GM21515 (cell line): ENCODE results near the gene CHSY1.
A peak's percentile ranks its signal among the peaks of the same experiment; 100 is the strongest.
"Not testable (repeated sequence)": the region's sequence is repeated elsewhere in the genome, so short reads cannot be mapped to it uniquely, and the experiment has no call there.

Experiments
- ATAC-seq: cut with Tn5 transposase; IDR thresholded peaks from one replicate; pipeline ENCODE4 v1.9.1; 2021; ENCODE audit not compliant: unreplicated experiment

Gene CHSY1, protein sequence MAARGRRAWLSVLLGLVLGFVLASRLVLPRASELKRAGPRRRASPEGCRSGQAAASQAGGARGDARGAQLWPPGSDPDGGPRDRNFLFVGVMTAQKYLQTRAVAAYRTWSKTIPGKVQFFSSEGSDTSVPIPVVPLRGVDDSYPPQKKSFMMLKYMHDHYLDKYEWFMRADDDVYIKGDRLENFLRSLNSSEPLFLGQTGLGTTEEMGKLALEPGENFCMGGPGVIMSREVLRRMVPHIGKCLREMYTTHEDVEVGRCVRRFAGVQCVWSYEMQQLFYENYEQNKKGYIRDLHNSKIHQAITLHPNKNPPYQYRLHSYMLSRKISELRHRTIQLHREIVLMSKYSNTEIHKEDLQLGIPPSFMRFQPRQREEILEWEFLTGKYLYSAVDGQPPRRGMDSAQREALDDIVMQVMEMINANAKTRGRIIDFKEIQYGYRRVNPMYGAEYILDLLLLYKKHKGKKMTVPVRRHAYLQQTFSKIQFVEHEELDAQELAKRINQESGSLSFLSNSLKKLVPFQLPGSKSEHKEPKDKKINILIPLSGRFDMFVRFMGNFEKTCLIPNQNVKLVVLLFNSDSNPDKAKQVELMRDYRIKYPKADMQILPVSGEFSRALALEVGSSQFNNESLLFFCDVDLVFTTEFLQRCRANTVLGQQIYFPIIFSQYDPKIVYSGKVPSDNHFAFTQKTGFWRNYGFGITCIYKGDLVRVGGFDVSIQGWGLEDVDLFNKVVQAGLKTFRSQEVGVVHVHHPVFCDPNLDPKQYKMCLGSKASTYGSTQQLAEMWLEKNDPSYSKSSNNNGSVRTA

DNA sequence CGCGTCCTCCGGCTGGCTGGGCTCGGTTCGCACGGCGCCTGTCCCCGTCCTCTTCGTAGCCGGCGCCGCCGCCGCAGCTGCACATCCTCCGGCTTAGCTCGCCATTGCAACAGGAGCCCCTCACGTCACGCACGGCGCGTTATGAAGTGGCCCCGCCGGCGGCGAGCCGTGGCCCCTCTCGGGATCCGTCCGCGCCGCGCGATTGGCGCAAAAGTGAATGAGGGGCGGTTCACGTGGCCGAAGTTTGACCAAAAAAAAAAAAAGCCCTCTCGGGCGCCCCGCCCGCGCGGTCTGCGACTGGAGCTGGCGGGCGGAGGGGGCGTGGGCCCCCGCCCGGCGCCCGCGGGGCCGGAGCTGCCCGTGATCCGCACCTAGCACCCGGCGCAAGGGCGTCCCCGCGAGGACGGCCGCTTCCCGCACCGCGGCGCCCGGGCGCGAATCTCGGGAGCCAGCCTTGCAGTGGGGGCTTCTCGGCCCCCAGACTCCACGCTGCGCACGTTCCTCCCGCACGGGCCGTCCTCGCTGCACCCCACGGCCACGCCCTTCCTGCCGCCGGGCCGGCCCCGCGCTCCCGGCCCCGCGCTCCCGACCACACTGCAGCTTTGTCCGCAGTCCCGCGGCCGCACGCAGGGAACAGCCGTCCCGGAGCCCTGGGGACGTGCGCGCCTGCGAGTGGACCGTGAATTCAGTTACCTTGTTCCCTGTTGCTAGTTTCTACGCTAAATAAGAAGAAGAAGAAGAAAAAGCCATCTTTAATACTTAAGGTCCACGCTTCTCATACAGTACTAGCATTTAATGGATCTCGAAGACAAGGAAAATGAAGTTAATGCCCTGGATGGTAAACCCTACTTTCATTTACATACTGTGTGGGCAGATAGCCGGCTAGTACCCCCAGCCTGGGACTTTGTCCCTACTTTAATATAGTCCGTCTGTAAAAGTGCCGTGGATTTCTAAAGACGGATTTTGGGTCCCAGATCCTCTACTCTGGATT, at the start of gene CHSY1:
TSS of gene CHSY1 (minus strand) at position 219 of the 991 bp plus-strand sequence. CDS start 592 bp downstream, outside the sequence.
- ATAC-seq: peak; percentile 73

DNA sequence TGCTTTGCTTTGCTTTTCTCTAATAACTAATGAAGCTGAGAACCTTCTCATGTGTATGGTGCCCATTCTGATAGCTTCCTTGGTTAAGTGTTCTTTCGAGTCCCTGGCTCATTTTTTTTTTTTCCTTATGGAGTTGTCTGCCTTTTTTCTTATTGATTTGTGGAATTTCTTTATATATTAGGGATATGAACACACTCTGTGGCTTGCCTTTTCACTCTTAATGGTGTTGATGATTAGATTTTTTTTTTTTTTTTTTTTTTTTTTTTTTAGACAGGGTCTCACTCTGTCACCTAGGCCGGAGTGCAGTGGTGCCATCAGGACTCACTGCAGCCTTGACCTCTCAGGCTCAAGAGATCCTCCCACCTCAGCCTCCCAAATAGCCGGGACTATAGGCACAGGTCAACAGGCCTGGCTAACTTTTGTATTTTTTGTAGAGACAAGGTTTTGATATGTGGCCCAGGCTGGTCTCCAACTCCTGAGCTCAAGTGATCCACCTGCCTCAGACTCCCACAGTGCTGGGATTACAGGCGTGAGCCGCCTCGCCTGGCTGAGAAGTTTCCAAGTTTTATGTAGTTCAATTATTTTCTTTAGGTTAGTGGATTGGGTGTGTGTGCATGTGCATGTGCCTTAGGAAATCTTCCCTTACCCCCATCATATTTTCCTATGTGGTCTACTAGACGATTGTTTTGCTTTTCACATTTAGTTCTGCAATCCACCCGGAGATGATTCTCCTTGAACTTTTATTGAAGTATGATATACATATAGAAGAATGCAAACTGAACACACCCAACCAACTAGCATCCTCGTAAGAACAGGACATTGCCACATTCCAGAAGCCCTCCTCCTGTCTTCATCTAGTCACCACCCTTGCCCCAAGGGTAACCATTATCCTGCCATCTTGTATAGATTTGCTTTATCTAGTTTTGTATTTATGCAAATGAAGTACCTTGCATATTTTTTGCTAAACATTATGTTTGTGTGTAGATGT, 44.9 kb upstream of the CHSY1 start:
- ATAC-seq: no peak

DNA sequence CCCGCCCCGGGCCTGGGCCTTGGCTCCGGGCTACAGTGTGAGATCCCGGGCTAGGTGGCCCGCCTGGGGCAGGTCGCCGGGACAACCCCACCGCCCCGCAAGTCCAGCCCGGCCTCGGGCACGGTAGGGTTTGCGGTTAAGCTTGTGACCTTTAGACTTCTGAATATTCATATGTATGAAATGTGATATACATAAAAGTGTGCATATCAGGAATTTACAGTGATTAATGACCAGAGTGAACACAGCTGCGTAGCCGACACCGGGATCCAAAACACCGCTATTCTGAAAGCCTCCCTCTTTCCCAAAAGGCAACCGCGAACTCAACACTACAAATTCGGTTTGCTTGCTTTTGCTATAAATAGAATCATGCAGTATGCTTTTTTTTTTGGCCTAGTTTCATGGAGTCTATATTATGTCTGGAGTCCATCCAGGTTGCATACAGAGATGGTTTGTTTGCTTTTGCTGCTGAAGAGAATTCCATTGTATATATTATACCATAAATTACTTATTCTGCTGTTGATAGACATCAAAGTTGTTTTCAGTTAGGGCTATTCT, 43.8 kb upstream of the CHSY1 start:
- ATAC-seq: no peak

DNA sequence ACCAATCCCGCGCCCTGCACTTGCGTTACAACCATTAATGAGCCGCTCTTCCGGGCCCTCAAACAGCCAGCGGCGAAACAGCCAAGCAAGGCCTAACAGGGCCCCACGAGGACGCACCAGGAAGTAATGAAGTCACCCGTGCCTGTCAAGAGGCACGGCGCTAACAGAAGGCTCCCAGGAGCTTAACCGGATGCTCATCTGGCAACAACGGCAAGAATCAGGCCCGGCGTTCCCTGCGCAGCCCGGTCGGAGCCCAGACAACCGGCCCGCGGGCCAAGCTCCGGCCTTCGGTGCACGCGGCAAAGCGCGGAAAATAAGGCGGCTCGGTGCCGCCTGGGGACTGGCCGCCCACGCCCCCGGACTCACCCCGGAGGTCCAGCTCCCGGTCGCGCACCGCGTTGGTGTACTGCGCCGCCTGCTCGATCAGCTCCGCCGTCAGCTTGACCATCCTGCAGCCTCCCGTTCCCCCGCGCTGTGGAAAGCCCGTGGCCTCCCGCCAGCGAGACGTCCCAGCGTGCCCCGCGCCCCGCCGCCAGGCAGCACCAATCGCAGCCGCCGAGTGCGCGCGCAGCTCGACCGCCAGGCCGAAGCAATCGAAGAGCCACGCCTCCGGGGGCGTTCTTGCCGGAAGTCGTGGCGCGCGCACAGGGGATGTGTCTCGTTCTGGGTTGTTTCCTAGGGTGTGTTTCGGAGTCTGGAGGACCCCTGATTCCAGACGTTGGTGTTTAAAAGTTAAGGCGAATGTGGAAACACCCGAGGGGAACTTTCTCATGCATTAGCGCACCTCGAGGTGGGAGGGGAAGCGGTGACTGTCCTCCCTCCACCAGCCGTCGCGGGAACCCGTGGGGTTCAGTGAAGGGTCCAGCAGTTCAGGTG, 43.1 kb upstream of the CHSY1 start, which contains the start of gene SNRPA1:
TSS of gene SNRPA1 (minus strand) at position 518 of the 876 bp plus-strand sequence. CDS start at position 448, 70 bp downstream.
- ATAC-seq: peak; percentile 80

DNA sequence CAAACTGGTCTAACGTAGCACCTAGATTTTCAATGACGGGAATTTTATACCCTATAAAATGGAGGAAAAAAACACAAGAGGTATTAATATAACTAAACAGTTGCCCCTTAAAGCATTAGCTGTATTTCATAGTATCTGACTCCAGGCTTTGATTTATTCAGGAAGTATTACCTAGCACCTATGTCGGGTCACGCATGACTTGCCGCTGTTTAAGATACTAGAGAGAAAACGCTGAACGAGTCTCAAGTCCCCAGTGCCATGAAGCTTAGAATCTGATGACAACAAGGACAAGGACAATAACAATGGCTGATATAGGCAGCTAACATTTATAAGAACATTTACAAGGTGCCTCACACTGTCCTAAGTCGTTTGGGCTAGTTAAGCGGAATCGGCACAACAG, 41.3 kb upstream of the CHSY1 start:
- no peak for ATAC-seq

DNA sequence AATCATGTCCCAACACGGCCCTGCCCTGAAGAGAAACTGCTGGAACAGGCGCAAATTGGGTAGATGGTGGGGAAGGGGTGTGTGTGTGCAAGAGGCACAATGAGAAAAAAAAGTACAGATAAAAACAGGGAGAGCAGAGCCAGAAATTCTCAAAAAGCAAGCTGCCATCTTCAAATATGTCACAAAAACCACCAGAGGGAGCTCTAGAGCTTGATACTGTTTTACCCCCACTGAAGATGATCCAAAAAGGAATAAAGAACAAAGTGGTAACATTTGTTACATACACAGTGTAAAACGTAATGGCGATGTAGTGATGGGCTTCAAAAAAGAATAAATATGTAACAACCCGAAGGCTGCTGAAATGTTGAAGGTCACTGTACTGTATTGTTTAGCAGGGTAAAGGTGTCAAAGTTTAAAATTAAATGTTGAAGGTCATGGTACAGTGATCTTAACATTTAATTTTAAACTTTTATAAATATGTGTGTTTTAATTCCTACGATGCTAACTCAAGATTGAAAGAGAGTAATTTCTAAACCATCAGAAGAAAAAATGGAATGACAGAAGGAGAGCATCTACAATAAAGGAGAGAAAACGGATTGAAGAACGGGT, 37.2 kb upstream of the CHSY1 start:
- no peak for ATAC-seq

DNA sequence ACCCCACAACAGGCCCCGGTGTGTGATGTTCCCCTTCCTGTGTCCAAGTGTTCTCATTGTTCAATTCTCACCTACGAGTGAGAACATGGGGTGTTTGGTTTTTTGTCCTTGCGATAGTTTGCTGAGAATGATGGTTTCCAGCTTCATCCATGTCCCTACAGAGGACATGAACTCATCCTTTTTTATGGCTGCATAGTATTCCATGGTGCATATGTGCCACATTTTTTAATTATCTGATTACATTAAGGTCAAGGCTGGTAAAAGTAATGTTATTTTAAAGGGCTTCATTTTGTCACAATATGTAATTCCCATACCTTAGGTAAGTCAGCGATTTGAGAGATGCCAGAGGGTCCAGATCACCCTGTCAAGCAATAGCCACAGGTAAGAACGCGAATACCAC, 35.5 kb upstream of the CHSY1 start:
- ATAC-seq: not testable (repeated sequence)

DNA sequence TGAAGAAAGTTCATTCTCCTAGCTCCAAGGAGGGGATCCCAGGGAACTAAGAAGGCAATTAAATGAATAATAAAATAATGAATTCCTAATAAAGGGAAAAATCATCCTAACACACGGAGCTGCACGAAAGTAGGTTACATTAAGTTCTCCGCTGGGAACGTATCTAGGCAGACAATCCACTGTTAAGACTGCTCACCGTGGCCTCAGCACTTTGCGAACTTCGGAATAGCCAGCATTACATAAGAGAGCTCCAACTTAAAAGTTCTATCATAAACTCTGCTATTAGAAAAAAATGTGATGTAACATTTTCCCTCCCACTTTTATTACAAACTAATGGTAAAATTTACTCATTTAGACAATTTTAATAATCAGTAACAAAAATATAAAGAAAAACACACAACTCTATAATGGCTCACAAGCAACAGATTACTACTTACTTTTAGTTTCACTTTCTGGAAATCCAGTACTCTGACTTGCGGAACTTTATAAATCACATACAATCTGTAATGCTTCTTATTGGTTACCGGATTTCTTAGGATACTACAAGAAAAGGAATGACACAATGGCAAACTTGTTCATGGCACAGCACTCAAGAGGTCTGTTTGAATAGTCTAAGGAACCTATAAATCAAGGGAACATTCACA, 34.7 kb upstream of the CHSY1 start:
- ATAC-seq: no peak

DNA sequence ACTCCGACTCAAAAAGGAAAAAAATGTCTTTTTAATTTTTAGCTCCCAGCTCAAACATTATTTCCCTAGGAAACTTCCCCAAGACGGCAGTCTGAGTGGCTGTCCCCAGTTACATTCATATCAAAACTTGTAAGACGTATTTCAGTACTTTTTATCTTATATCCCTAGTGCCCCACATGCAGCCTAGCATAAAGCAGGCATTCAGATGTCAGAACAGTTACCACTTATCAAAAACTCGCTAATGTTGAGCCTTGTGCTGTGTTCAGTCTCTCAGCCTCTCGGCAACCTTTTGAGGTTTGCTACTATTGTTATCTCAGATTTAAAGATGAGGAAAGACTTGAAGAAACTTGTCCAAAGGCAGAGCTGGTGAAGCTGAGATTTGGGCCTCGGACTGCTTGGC, 32.1 kb upstream of the CHSY1 start:
- ATAC-seq: no peak

DNA sequence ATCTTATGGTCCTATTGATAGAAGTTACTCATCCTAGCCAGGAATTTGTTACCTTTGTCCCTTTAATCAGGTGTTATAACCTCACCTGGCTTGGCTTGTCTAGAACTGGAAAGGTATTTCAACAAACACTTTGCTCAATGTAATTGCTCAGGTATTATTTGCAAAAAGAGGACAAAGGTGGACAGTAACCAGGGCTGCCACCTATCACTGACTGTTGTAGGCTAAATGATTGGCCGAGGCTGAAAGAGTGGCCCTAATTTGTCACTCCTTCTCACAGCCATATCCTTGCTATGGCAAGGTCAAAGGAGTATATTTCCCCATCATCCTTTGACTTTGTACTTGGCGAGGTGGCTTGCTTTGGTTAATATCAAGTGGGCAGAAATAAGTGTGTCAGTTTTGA, 28.2 kb upstream of the CHSY1 start:
- ATAC-seq: no peak

DNA sequence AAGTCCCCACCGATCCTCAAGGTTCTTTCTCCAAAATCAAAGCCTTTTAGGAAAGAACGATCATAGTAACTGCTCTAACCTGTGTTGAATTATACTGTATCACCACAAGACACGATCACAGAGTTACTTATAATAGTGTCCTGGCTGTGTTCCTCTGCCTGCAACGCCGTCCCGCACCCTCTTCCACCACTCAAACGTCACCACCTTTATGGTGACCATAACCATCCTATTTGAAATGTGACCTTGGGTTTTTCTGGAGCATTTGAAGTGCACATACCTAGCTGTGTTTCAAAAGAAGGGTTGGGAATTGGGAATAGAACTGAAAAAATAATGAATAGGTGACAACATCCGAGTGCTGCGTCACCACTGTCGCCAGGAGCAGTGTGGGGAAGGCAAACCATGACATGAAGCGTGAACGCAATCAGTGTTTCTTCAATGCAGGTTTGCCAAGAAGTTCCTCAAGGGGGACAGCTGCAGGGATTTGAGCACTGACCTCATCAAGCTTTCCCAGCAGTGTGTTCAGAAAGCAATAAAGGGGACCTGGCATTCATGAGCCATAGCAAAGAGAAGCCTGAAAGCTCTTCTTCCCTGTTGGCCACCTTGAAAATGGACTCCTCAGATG, 26.2 kb upstream of the CHSY1 start:
- ATAC-seq: no peak

DNA sequence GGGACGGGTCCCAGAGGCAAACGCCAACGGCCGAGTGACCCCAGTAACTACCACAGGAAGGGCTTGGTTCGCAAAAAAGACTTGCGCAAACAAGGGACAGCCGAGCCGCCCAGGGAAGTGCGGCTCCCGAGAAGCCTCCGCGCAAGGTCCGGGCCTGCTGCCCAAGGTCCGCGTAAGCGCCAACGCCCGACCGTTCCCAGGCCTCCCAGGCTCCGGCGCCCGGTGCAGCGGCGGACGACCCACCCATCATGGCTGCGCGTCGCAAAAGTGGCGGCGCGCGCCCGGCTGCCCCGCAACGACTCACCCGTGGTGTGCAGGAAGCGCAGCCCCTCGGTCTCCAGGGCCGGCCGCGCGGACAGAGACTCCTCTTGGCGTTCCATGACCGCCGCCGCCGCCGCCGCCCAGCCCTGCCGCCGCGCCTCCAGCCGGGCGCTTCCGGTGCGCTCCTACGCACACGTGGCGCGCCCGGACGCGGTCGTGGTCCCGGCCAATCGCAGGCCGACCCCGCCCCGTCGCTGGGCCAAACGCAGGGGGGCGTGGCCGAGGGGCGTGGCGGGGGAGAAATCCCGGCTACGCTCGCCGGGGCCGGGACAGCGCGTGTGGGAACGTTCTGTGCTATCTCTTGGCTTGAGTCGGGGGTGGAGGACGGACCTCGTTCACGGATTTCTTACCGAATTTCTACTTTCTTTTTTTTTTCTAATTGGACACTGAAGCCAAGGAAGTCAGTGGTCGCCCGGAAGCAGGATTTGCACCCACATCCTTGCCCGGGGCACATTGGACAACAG, 25.4 kb upstream of the CHSY1 start, which contains the start of gene SELENOS:
TSS of gene SELENOS (minus strand) at position 448 of the 785 bp plus-strand sequence. CDS start at position 380, 68 bp downstream.
- ATAC-seq: peak; percentile 89

DNA sequence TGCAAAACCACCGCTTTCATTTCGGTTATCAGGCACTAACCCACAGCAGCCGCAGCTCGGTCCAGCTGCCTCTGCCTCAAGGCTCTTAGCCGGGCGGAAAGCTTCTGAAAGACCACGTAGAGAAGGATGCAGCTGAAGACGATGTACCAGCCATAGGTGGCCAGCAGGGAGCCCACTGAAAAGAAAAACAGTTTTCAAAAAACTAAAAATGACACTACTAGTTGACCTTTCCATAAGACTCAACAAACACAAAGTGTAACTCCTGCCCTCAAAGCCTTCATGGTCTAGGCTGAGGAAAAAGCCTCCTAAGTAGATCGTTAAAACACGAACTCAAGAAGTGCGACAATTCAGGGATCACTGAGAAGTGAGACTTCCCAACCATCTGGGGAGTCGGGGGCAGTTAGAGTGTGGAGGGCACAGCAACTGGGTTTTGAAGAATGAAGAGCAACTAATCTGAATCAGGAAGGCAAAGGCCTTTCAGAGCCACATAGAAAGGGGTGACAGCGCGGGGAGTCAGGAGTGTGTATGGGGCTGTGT, 24.7 kb upstream of the CHSY1 start:
- peak; percentile 44 for ATAC-seq

DNA sequence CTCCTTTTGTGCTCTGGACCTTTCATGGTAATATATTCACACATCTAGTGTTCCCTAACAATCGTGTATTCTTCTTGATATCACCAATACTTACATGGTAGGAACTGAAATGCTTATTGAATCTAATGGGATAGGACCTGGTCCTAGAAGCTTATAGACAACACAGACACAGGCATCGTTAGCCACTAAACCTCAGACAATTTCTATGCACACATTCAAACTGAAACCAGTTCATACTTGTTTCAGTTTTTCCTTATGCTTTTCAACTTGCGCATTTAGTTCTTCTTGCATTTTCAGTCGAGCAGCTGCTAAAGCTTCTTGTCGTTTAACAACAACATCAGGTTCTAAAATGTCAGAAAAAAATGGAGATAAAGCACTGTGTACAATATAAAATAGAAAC, 23.2 kb upstream of the CHSY1 start:
- peak; percentile 36 for ATAC-seq

DNA sequence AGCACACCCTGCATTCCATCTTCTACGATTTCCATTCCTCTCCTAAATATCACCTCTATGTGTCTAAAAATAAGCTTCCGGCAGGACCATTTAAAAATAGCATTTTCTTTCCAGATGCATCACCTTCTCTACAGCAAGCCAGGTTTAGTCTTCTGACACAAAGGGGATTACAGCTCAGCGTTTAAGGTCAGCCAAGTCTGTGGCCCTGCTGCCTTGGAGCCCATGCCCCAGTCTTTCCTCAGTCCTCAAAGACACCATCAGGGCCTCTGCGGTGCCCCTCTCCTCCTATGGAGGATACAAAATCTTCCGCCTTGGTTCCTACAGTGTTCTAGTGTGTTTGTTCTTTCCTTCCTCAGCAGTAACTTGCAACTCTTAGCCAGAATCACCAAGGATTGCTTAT, 21.7 kb upstream of the CHSY1 start:
- ATAC-seq: no peak

DNA sequence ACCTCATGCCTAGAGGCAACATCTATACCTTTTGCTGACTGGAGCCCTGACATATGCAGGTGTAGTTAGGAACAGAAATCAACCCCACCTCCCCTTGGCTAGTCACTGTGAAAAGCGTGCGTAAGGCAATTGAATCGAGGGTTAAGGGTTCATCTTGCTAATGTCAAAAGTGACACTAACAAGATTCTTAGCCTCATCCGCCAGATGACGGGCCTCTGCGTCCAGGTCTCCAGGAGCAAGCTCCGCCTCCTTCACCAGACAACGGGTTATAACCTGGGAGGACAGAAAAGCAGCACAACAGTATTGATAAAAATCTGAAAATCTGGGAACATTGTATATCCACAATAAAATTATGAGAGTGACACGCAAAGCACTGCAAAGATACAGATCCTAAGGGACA, 20.7 kb upstream of the CHSY1 start:
- ATAC-seq: no peak
